ENCODE measurements around the gene CHERP. TPM values are rescaled to one million over a fixed set of nuclear protein-coding genes. Genes with fewer than 3 reads are reported as not detected.

Gene CHERP
- polyA plus RNA-seq, 2 of the 4 experiments (the other 2 are of a cell fraction), result 4.4 to 24.4 TPM

DNA sequence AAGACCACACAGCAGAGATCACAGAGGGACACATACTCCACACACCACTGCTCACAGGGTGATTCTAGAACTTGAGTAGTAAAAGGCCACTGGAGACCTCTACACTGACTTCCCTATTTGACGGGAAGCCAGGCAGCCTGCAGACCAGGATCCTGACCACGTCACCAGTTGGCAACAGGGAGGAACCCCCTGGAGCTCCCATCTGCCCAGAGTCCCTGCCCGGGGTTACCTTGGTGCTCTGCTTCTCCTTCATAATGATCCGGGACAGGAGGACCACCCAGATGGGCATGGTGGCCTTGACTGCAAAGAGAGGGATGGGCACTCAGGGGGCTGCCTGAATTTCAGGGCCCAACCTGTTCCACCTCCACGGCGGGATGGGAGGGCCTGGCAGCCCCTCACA lies 29.0 kb upstream of the CHERP start:
- ChIA-PET POLR2A (no interaction called here), CTCF (interaction anchor here (0.7 kb wide), 1 partner anchor 9 kb away, joined by 3 read pairs; no protein-coding TSS in a partner anchor)
- Histone ChIP-seq H3K4me1 (peaks cover 25% of the 10 kb centered on the region), H3K4me3 (peak overlapping the region; percentile 85), H3K27ac (peak overlapping the region; percentile 91 to 98), H3K4me2 (peak overlapping the region; percentile 92), H3K9me3 (no peaks in the 10 kb centered on the region)
- FAIRE-seq (no peak), ATAC-seq (no peak), DNase-seq (ENCODE audit: low read depth in 1 of 2, low spot score in 1 of 2) (no peak)
- 20% methylated on average over 4 of the region's 6 CpGs for WGBS (ENCODE audit: missing lambda C conversion rate)
- TF ChIP-seq, protein P1, sequence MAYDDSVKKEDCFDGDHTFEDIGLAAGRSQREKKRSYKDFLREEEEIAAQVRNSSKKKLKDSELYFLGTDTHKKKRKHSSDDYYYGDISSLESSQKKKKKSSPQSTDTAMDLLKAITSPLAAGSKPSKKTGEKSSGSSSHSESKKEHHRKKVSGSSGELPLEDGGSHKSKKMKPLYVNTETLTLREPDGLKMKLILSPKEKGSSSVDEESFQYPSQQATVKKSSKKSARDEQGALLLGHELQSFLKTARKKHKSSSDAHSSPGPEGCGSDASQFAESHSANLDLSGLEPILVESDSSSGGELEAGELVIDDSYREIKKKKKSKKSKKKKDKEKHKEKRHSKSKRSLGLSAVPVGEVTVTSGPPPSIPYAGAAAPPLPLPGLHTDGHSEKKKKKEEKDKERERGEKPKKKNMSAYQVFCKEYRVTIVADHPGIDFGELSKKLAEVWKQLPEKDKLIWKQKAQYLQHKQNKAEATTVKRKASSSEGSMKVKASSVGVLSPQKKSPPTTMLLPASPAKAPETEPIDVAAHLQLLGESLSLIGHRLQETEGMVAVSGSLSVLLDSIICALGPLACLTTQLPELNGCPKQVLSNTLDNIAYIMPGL (CRISPR knock-in tag; IDR thresholded peaks at IDR 0.05; ENCODE audit: borderline replicate concordance), result no peak
- TF ChIP-seq TFCP2L1 (CRISPR knock-in tag; IDR thresholded peaks at IDR 0.05) (no peak), HOXB13 (CRISPR knock-in tag; IDR thresholded peaks at IDR 0.05; ENCODE audit: low read depth) (no peak), RFX5 (IDR thresholded peaks at IDR 0.05) (no peak), ESRRA (IDR thresholded peaks at IDR 0.05; ENCODE audit: borderline replicate concordance, low read length) (no peak)
- TF ChIP-seq, protein P2, sequence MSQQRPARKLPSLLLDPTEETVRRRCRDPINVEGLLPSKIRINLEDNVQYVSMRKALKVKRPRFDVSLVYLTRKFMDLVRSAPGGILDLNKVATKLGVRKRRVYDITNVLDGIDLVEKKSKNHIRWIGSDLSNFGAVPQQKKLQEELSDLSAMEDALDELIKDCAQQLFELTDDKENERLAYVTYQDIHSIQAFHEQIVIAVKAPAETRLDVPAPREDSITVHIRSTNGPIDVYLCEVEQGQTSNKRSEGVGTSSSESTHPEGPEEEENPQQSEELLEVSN (IDR thresholded peaks at IDR 0.05; ENCODE audit: borderline replicate concordance, low read depth), result no peak
- TF ChIP-seq, protein P3, sequence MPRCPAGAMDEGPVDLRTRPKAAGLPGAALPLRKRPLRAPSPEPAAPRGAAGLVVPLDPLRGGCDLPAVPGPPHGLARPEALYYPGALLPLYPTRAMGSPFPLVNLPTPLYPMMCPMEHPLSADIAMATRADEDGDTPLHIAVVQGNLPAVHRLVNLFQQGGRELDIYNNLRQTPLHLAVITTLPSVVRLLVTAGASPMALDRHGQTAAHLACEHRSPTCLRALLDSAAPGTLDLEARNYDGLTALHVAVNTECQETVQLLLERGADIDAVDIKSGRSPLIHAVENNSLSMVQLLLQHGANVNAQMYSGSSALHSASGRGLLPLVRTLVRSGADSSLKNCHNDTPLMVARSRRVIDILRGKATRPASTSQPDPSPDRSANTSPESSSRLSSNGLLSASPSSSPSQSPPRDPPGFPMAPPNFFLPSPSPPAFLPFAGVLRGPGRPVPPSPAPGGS (IDR thresholded peaks at IDR 0.05), result no peak

DNA sequence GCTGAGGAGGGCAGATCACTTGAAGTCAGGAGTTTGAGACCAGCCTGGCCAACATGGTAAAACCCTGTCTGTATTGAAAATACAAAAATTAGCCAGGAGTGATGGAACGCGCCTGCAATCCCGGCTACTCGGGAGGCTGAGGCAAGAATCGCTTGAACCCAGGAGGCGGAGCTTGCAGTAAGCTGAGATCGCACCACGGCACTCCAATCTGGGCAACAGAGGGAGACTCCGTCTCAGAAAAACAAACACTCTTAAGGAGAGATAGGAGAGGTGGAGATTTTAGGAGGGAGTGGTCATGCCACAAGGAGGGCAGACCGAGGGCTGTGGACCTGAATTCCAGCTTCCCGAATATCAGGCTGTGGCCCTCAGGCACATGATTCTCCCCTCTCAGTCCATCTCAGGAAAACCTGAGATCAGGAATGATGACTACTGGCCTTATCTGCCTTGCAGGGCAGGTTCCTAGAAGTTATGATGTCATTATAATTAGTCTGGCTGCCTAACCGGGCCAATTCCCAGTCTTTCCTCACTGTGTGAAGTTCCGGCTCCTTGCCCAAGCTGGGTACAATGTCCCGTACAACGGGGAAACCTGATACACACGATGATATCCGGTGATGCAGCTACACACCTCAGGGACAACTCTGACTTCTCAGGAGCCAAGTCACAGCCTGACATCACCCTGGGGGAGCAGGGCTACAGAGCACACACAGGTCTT lies 27.5 kb upstream of the CHERP start:
- CTCF ChIA-PET, result interaction anchor here (0.8 kb wide), 1 partner anchor 121 kb away, joined by 3 read pairs; no protein-coding TSS in a partner anchor
- no peak for TF ChIP-seq CEBPB (IDR thresholded peaks at IDR 0.05)
- TF ChIP-seq, protein P4, sequence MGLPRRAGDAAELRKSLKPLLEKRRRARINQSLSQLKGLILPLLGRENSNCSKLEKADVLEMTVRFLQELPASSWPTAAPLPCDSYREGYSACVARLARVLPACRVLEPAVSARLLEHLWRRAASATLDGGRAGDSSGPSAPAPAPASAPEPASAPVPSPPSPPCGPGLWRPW (IDR thresholded peaks at IDR 0.05), result no peak
- no peak for TF ChIP-seq MYC (IDR thresholded peaks at IDR 0.05; ENCODE audit: borderline replicate concordance, low read length)
- TF ChIP-seq NR3C1 (IDR thresholded peaks at IDR 0.05), result no peak
- TF ChIP-seq CBX2 (IDR thresholded peaks at IDR 0.05; ENCODE audit: borderline replicate concordance, low read depth), result no peak
- no peak for TF ChIP-seq MAFK (IDR thresholded peaks at IDR 0.05; ENCODE audit: partially characterized antibody)
- no peak for TF ChIP-seq NPAS2 (CRISPR knock-in tag; IDR thresholded peaks at IDR 0.05; ENCODE audit: borderline replicate concordance)
- no peak for TF ChIP-seq FOSL2 (IDR thresholded peaks at IDR 0.05)
- no peak for TF ChIP-seq FOSL2 (CRISPR knock-in tag; IDR thresholded peaks at IDR 0.05)
- TF ChIP-seq, protein P5, sequence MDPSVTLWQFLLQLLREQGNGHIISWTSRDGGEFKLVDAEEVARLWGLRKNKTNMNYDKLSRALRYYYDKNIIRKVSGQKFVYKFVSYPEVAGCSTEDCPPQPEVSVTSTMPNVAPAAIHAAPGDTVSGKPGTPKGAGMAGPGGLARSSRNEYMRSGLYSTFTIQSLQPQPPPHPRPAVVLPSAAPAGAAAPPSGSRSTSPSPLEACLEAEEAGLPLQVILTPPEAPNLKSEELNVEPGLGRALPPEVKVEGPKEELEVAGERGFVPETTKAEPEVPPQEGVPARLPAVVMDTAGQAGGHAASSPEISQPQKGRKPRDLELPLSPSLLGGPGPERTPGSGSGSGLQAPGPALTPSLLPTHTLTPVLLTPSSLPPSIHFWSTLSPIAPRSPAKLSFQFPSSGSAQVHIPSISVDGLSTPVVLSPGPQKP (IDR thresholded peaks at IDR 0.05; ENCODE audit: low read depth, low read length), result no peak
- TF ChIP-seq JUNB (IDR thresholded peaks at IDR 0.05), result no peak
- no peak for TF ChIP-seq CHD4 (IDR thresholded peaks at IDR 0.05; ENCODE audit: borderline replicate concordance)
- no peak for TF ChIP-seq HOXB13 (CRISPR knock-in tag; IDR thresholded peaks at IDR 0.05; ENCODE audit: low read depth)
- DNase-seq (ENCODE audit: low read depth in 1 of 2, low spot score in 1 of 2) (no peak), FAIRE-seq (no peak), ATAC-seq (no peak)
- Histone ChIP-seq H3K4me2 (no peak overlapping the region; the same call in 2 of the 3 replicates), H3K4me1 (peaks cover 25% of the 10 kb centered on the region), H3K27ac (no peak overlapping the region; a peak in 1 of 6 replicates), H3K4me3 (no peak overlapping the region), H3K9me3 (no peaks in the 10 kb centered on the region)
- 86% methylated on average over 13 of the region's 17 CpGs for WGBS (ENCODE audit: missing lambda C conversion rate)
- POLR2A ChIA-PET, result no interaction called here
